Astrocyte (in vitro differentiated cells and primary cell): Measurements from ENCODE around the gene NAA16.

ENCODE experiments used
- CTCF ChIP-seq: IDR thresholded peaks from 2 replicates; pipeline ENCODE4 v1.5.1; 2011; ENCODE audit warnings: low read depth, mild to moderate bottlenecking, inconsistent platforms, low read length, moderate library complexity; ENCODE audit not compliant: insufficient read depth
- EZH2 ChIP-seq: IDR thresholded peaks from 2 replicates; pipeline ENCODE4 v1.6.1; 2012; ENCODE audit warnings: mild to moderate bottlenecking, low read length, inconsistent platforms; ENCODE audit not compliant: insufficient read depth

- TF ChIP-seq CTCF = no peak
- no peak for TF ChIP-seq EZH2
These were observed 15.1 kb upstream of the NAA16 start for GRCh38 chr13:41295973-41296372.
